ENCODE results near the gene GP2. TPM values are rescaled to one million over a fixed set of nuclear protein-coding genes. Genes with fewer than 3 reads are reported as not detected.

GP2 gene
- polyA plus RNA-seq, 1 donor (not counting 4 experiments of a cell fraction or from before 2014, with no cell fraction given), result not detected

- Histone ChIP-seq H3K4me1 (ENCODE audit: control insufficient read depth, extremely low read depth, insufficient read depth, low read length) (no peaks in the 10 kb centered on the region), H3K9me3 (ENCODE audit: control insufficient read depth, low read depth, low read length) (peaks cover 4% of the 10 kb centered on the region), H3K9ac (ENCODE audit: control insufficient read depth, extremely low read depth, insufficient read depth, low read length) (no peak overlapping the region), H2AFZ (ENCODE audit: control insufficient read depth, low read length) (no peak overlapping the region), H3K4me3 (ENCODE audit: control insufficient read depth in 2 of 3, extremely low read depth in 1 of 3, insufficient read depth in 2 of 3, low read depth in 1 of 3, low read length in 3 of 3) (no peak overlapping the region), H3K79me2 (ENCODE audit: control insufficient read depth, insufficient read depth, low read length) (no peaks in the 10 kb centered on the region), H3K27me3 (ENCODE audit: control insufficient read depth, extremely low read depth, insufficient read depth, low read length) (no peaks in the 10 kb centered on the region), H4K20me1 (ENCODE audit: control insufficient read depth, extremely low read depth, insufficient read depth, low read length) (no peaks in the 10 kb centered on the region), H3K27ac (ENCODE audit: control insufficient read depth, insufficient read depth, low read length) (no peak overlapping the region), H3K9me1 (ENCODE audit: control insufficient read depth, extremely low read depth, insufficient read depth, low read length) (no peaks in the 10 kb centered on the region), H3K36me3 (ENCODE audit: control insufficient read depth in 2 of 2, extremely low read depth in 1 of 2, insufficient read depth in 2 of 2, low read length in 2 of 2) (no peaks in the 10 kb centered on the region), H3K4me2 (ENCODE audit: control insufficient read depth, extremely low read depth, insufficient read depth, low read depth, low read length) (no peak overlapping the region)
- FAIRE-seq (no peak), DNase-seq (ENCODE audit: low read depth, low spot score) (no peak)
- dilution Hi-C loops (cut with MboI; ENCODE audit: extremely low pct_ligation_motif_present, low sequenced_read_pairs), result no loop called here
- TF ChIP-seq CTCF (optimal IDR thresholded peaks at IDR 0.05 in 1 of 3, IDR thresholded peaks at IDR 0.05 in 1 of 3, conservative IDR thresholded peaks at IDR 0.05 in 1 of 3; ENCODE audit: extremely low read depth in 1 of 3, insufficient read depth in 2 of 3, low read length in 3 of 3) (no peak), EZH2 (IDR thresholded peaks at IDR 0.05; ENCODE audit: low read length) (no peak)
These were observed 992 bp downstream of the GP2 start for GRCh38 chr16:20326321-20326720.

DNA sequence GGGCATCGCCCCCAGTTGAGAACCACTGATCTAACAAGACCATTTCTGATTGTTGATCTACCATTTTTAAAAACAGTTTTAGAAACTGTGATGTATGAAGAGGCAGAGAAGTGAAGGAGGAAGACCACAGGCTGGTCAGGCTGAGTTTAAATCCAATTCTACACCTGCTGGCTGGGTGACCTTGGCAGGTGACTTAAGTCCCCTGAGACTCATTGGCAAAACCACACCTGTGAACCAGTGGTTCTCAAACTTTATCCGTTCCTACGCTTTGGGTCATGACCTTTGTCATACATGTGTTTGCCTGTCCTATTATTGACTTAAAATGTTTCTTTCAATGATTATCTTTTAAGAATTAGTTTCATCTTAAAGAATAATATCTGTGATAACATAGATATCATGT lies 2.3 kb downstream of the GP2 start:
- no peaks in the 10 kb centered on the region for H3K79me2 ChIP-seq (ENCODE audit: control insufficient read depth, insufficient read depth, low read length)
- H3K9me1 ChIP-seq (ENCODE audit: control insufficient read depth, extremely low read depth, insufficient read depth, low read length), result no peaks in the 10 kb centered on the region
- H3K9me3 ChIP-seq (ENCODE audit: control insufficient read depth, low read depth, low read length), result peaks cover 4% of the 10 kb centered on the region
- no peak for FAIRE-seq
- H3K27me3 ChIP-seq (ENCODE audit: control insufficient read depth, extremely low read depth, insufficient read depth, low read length), result no peaks in the 10 kb centered on the region
- no peak overlapping the region for H3K4me3 ChIP-seq (ENCODE audit: control insufficient read depth in 2 of 3, extremely low read depth in 1 of 3, insufficient read depth in 2 of 3, low read depth in 1 of 3, low read length in 3 of 3)
- TF ChIP-seq CTCF (optimal IDR thresholded peaks at IDR 0.05 in 1 of 3, IDR thresholded peaks at IDR 0.05 in 1 of 3, conservative IDR thresholded peaks at IDR 0.05 in 1 of 3; ENCODE audit: extremely low read depth in 1 of 3, insufficient read depth in 2 of 3, low read length in 3 of 3), result no peak
- no peak for TF ChIP-seq EZH2 (IDR thresholded peaks at IDR 0.05; ENCODE audit: low read length)
- H3K9ac ChIP-seq (ENCODE audit: control insufficient read depth, extremely low read depth, insufficient read depth, low read length), result no peak overlapping the region
- no peaks in the 10 kb centered on the region for H3K36me3 ChIP-seq (ENCODE audit: control insufficient read depth in 2 of 2, extremely low read depth in 1 of 2, insufficient read depth in 2 of 2, low read length in 2 of 2)
- no peak overlapping the region for H3K4me2 ChIP-seq (ENCODE audit: control insufficient read depth, extremely low read depth, insufficient read depth, low read depth, low read length)
- no peak for DNase-seq (ENCODE audit: low read depth, low spot score)
- dilution Hi-C loops (cut with MboI; ENCODE audit: extremely low pct_ligation_motif_present, low sequenced_read_pairs), result no loop called here
- H3K4me1 ChIP-seq (ENCODE audit: control insufficient read depth, extremely low read depth, insufficient read depth, low read length), result no peaks in the 10 kb centered on the region
- no peak overlapping the region for H3K27ac ChIP-seq (ENCODE audit: control insufficient read depth, insufficient read depth, low read length)
- H2AFZ ChIP-seq (ENCODE audit: control insufficient read depth, low read length), result no peak overlapping the region
- no peaks in the 10 kb centered on the region for H4K20me1 ChIP-seq (ENCODE audit: control insufficient read depth, extremely low read depth, insufficient read depth, low read length)

Measured in keratinocyte (primary cell).